GM12878 (cell line): ENCODE results near the gene ADGRD2. TPM values are rescaled to one million over a fixed set of nuclear protein-coding genes. Genes with fewer than 3 reads are reported as not detected.

Source experiments
- ATAC-seq: fragments of 200-7000 bp; cut with Tn5 transposase; 3 replicates; pipeline ENCODE4 v1.9.1; 2020; ENCODE audit warnings: mild to moderate bottlenecking, moderate library complexity
- BruUV-seq: library from RNA; stranded (reverse); fragments of 400-500 nt; replicated peaks from 2 replicates; lab custom pipeline; 2021; lab: Mats Ljungman, UMichigan
- CTCF ChIA-PET: fragments of 300-600 bp; sonication (Branson Sonifier 250); formaldehyde crosslinking; extraction: SDS; loops from one replicate; lab custom pipeline; 2021; ENCODE audit warnings: inconsistent platforms; lab: Yijun Ruan, JAX
- POLR2A ChIA-PET: fragments of 350-600 bp; formaldehyde crosslinking; extraction: SDS; loops from one replicate; lab custom pipeline; 2021; ENCODE audit warnings: inconsistent platforms; lab: Charles Lee
- RAD21 ChIA-PET: fragments of 300-600 bp; sonication (Branson Sonifier 250); formaldehyde crosslinking; loops from one replicate; lab custom pipeline; 2023; ENCODE audit warnings: antibody characterized with exemption; ENCODE audit not compliant: unreplicated experiment; lab: Charles Lee
- SMC1A ChIA-PET: fragments of 300-600 bp; sonication (Branson Sonifier 250); formaldehyde crosslinking; loops from one replicate; lab custom pipeline; 2023; ENCODE audit not compliant: unreplicated experiment, uncharacterized antibody; lab: Charles Lee
- DNase-seq: peaks from one replicate; pipeline ENCODE4 v3.0.0-alpha.2; 2011; ENCODE audit warnings: low read depth, low spot score
- FAIRE-seq: peaks from 3 replicates; lab custom pipeline; 2011; peaks lifted over from hg19 to GRCh38; lab: Jason Lieb, UNC
- H2AFZ ChIP-seq: 2 replicates; pipeline ENCODE4 v1.6.0; 2011; ENCODE audit warnings: low read depth, low read length, control low read depth; ENCODE audit not compliant: control insufficient read depth
- H3K27ac ChIP-seq: 2 replicates; pipeline ENCODE4 v1.5.1; 2011; ENCODE audit warnings: control low read depth; ENCODE audit not compliant: control insufficient read depth, insufficient read depth
- H3K27me3 ChIP-seq, 2 experiments: replicated peaks in 1 of 2; 2 replicates each; pipeline versions ENCODE4 v1.6.0 to v1.6.1; 2011; ENCODE audit warnings: low read length in 1 of 2; ENCODE audit not compliant: control insufficient read depth in 2 of 2, insufficient read depth in 2 of 2
- H3K36me3 ChIP-seq, 2 experiments: 2 replicates each; pipeline ENCODE4 v1.5.1; 2011; ENCODE audit warnings: low read length in 1 of 2; ENCODE audit not compliant: control insufficient read depth in 2 of 2, insufficient read depth in 2 of 2
- H3K4me1 ChIP-seq: 2 replicates; pipeline ENCODE4 v1.6.1; 2011; ENCODE audit warnings: mild to moderate bottlenecking, low read length, moderate library complexity, mixed read lengths; ENCODE audit not compliant: control insufficient read depth, insufficient read depth
- H3K4me2 ChIP-seq: 2 replicates; pipeline ENCODE4 v1.6.0; 2011; ENCODE audit warnings: control low read depth; ENCODE audit not compliant: control insufficient read depth, insufficient read depth
- H3K4me3 ChIP-seq: fragments of 200-600 bp; sonication (generic); 2 replicates; pipeline ENCODE4 v1.5.1; 2016
- H3K79me2 ChIP-seq: 2 replicates; pipeline ENCODE4 v1.6.0; 2011; ENCODE audit warnings: low read length; ENCODE audit not compliant: control insufficient read depth, insufficient read depth
- H3K9ac ChIP-seq: 2 replicates; pipeline ENCODE4 v1.8.0; 2011; ENCODE audit warnings: low read length, control low read depth, mixed read lengths; ENCODE audit not compliant: control insufficient read depth, insufficient read depth
- H3K9me3 ChIP-seq: replicated peaks from 3 replicates; pipeline ENCODE4 v1.5.1; 2011; ENCODE audit warnings: mild to moderate bottlenecking, low read length; ENCODE audit not compliant: control insufficient read depth, insufficient read depth
- H4K20me1 ChIP-seq: 2 replicates; pipeline ENCODE4 v1.6.0; 2011; ENCODE audit not compliant: control insufficient read depth, insufficient read depth
- BHLHE40 ChIP-seq, 2 experiments: fragments of 450-650 bp in 1 of 2; IDR thresholded peaks; 2 replicates each; pipeline ENCODE4 v1.6.1; 2011 to 2017; ENCODE audit warnings: low read depth in 2 of 2, borderline replicate concordance in 1 of 2, improper control_type of control experiment in 1 of 2, low read length in 1 of 2, mild to moderate bottlenecking in 1 of 2
- CEBPZ ChIP-seq: fragments of 150-350 bp; IDR thresholded peaks from 2 replicates; pipeline ENCODE4 v1.6.1; 2016; ENCODE audit warnings: low read depth, low read length
- E2F8 ChIP-seq: fragments of 450-650 bp; IDR thresholded peaks from 2 replicates; pipeline ENCODE4 v1.6.1; 2018; ENCODE audit warnings: mild to moderate bottlenecking, low read depth, moderate library complexity; ENCODE audit not compliant: partially characterized antibody
- E4F1 ChIP-seq: fragments of 450-650 bp; IDR thresholded peaks from 2 replicates; pipeline ENCODE4 v1.6.1; 2018; ENCODE audit warnings: borderline replicate concordance, mild to moderate bottlenecking; ENCODE audit not compliant: partially characterized antibody
- HDAC6 ChIP-seq: fragments of 200-600 bp; sonication (generic); IDR thresholded peaks from one replicate; pipeline ENCODE4 v1.8.0; 2017; ENCODE audit warnings: antibody characterized with exemption; ENCODE audit not compliant: unreplicated experiment
- JUNB ChIP-seq: IDR thresholded peaks from 2 replicates; pipeline ENCODE4 v1.6.1; 2016; ENCODE audit warnings: antibody characterized with exemption, mild to moderate bottlenecking
- NKRF ChIP-seq: fragments of 450-650 bp; conservative IDR thresholded peaks from 2 replicates; pipeline ENCODE4 v1.6.1; 2017; ENCODE audit warnings: mild to moderate bottlenecking, moderate library complexity
- PBX3 ChIP-seq: IDR thresholded peaks from 2 replicates; pipeline ENCODE4 v1.6.1; 2011; ENCODE audit warnings: mild to moderate bottlenecking, low read depth, low read length, moderate library complexity; ENCODE audit not compliant: insufficient replicate concordance
- RAD21 ChIP-seq: IDR thresholded peaks from 2 replicates; pipeline ENCODE4 v1.6.1; 2011; ENCODE audit warnings: mild to moderate bottlenecking, low read depth, low read length, moderate library complexity; ENCODE audit not compliant: insufficient read depth
- SIX5 ChIP-seq: IDR thresholded peaks from 2 replicates; pipeline ENCODE4 v1.6.1; 2011; ENCODE audit warnings: mild to moderate bottlenecking, low read depth, low read length, moderate library complexity; ENCODE audit not compliant: severe bottlenecking
- SMARCA5 ChIP-seq: fragments of 450-650 bp; IDR thresholded peaks from 2 replicates; pipeline ENCODE4 v1.6.1; 2017; ENCODE audit warnings: mild to moderate bottlenecking
- YY1 ChIP-seq: IDR thresholded peaks from 2 replicates; pipeline ENCODE4 v1.6.1; 2011; ENCODE audit warnings: low read depth, mild to moderate bottlenecking, low read length
- WGBS: methylation state at CpG from one replicate; pipeline ENCODE4 v1.1.6; 2016; ENCODE audit warnings: low lambda C conversion rate; ENCODE audit not compliant: insufficient replicate concordance, insufficient coverage; ENCODE audit errors: missing lambda C conversion rate; 5-methylcytosine and 5-hydroxymethylcytosine counted together
- in situ Hi-C: fragments of 300-500 bp; cut with MboI; formaldehyde crosslinking; loops from 9 replicates; pipeline ENCODE4 v1.14.3; 2018; ENCODE audit warnings: mixed read lengths
- intact Hi-C: fragments of 100-400 bp; cut with micrococcal nuclease; formaldehyde crosslinking; loops from one replicate; pipeline ENCODE4 v1.14.2; 2022; ENCODE audit not compliant: unreplicated experiment
- polyA plus RNA-seq, 11 experiments: library from polyadenylated mRNA; depleted of rRNA in 4 of 11; unstranded in 6 of 11; stranded (reverse) in 5 of 11; fragments of >200 nt; fragmentation: Nextera tagmentation in 4 of 11; fragmentation: Illumina TruSeq in 1 of 11; extraction: Ambion mirVana in 4 of 11; extraction: Trizol in 1 of 11; gene quantifications; 1 replicate in 1 of 11; 2 replicates in 10 of 11; pipeline versions ENCODE4 v1.2.1 to v1.2.3, GENCODE V29; 2011 to 2016; ENCODE audit warnings: inconsistent platforms in 2 of 11, missing spikeins in 2 of 11, low read depth in 1 of 11
- total RNA-seq, 4 experiments: library from RNA; depleted of rRNA in 3 of 4; stranded (reverse); fragments of >200 nt in 3 of 4; fragmentation: Illumina TruSeq in 1 of 4; extraction: Trizol in 1 of 4; gene quantifications; 2 replicates each; pipeline versions ENCODE4 v1.2.1 to v1.2.3, GENCODE V29; 2013 to 2021

The ADGRD2 gene
- total and polyA plus RNA-seq, 10 of the 15 experiments (the other 5 are each of a cell fraction or from before 2014, with no cell fraction given), result not detected

- Histone ChIP-seq H3K9ac (no peak overlapping the region), H3K4me3 (no peak overlapping the region), H3K9me3 (no peaks in the 10 kb centered on the region), H2AFZ (no peak overlapping the region), H3K27me3 (peaks cover 0 to 2% of the 10 kb centered on the region in 2 experiments; a peak in 2 of 4 replicates), H3K79me2 (no peaks in the 10 kb centered on the region), H3K4me2 (no peak overlapping the region), H3K27ac (no peak overlapping the region), H4K20me1 (no peaks in the 10 kb centered on the region), H3K36me3 (no peaks in the 10 kb centered on the region), H3K4me1 (no peaks in the 10 kb centered on the region)
- 14% methylated on average over 9 of the region's 9 CpGs for WGBS
- ChIA-PET SMC1A (no interaction called here), RAD21 (no interaction called here), CTCF (no interaction called here), POLR2A (no interaction called here)
- no peak for DNase-seq
- no peak for FAIRE-seq
- no TSS peak for BruUV-seq
- in situ Hi-C loops, result no loop called here
- no peak for ATAC-seq
- intact Hi-C loops, result no loop called here
- TF ChIP-seq RAD21 (no peak), E2F8 (no peak), HDAC6 (no peak), PBX3 (no peak), JUNB (no peak), SMARCA5 (no peak), SIX5 (no peak), E4F1 (no peak), NKRF (no peak), YY1 (no peak), BHLHE40 (IDR thresholded peaks at IDR 0.05; ENCODE audit: borderline replicate concordance in 1 of 2, low read depth in 2 of 2, low read length in 1 of 2) (no peak), CEBPZ (no peak)
Measured at GRCh38 chr9:124471761-124472160, 21.5 kb downstream of the ADGRD2 start.
